Kidney (tissue), 14 donors: ENCODE measurements around the gene HOXB1. TPM values are rescaled to one million over a fixed set of nuclear protein-coding genes. Genes with fewer than 3 reads are reported as not detected.
A peak's percentile ranks its signal among the peaks of the same experiment; 100 is the strongest.

Source experiments
- DNase-seq, 5 donors: peaks; one replicate each; pipeline ENCODE4 v3.0.0-alpha.2; 2013 to 2020
- FAIRE-seq: peaks from 2 replicates; lab custom pipeline; 2012; peaks lifted over from hg19 to GRCh38; lab: Jason Lieb, UNC
- H3K27ac ChIP-seq, 2 donors: one replicate each; pipeline ENCODE4 v1.7.0; 2013; ENCODE audit warnings: low read depth in 2 of 2, low read length in 2 of 2, inconsistent platforms in 1 of 2
- H3K27me3 ChIP-seq: one replicate; pipeline ENCODE4 v1.7.1; 2013; ENCODE audit warnings: low read length, inconsistent platforms; ENCODE audit not compliant: control insufficient read depth, insufficient read depth
- H3K36me3 ChIP-seq, 3 donors: one replicate each; pipeline versions ENCODE4 v1.7.0 to v1.7.1; 2013; ENCODE audit warnings: low read length in 3 of 3, control low read depth in 1 of 3, inconsistent platforms in 1 of 3; ENCODE audit not compliant: insufficient read depth in 3 of 3, control insufficient read depth in 2 of 3
- H3K4me1 ChIP-seq, 3 donors: one replicate each; pipeline versions ENCODE4 v1.7.0 to v1.7.1; 2013; ENCODE audit warnings: low read length in 3 of 3, inconsistent platforms in 1 of 3, low read depth in 1 of 3; ENCODE audit not compliant: control insufficient read depth in 2 of 3, insufficient read depth in 2 of 3
- H3K4me3 ChIP-seq, 3 donors: one replicate each; pipeline versions ENCODE4 v1.7.0 to v1.8.1; 2013; ENCODE audit warnings: low read length in 3 of 3, control low read depth in 1 of 3, inconsistent platforms in 1 of 3
- H3K9ac ChIP-seq, 3 donors: one replicate each; pipeline versions ENCODE4 v1.7.0 to v1.7.1; 2013; ENCODE audit warnings: low read length in 3 of 3, control low read depth in 1 of 3, inconsistent platforms in 1 of 3
- H3K9me3 ChIP-seq, 3 donors: one replicate each; pipeline versions ENCODE4 v1.7.0 to v1.7.1; 2013; ENCODE audit warnings: low read length in 3 of 3, control low read depth in 1 of 3, inconsistent platforms in 1 of 3; ENCODE audit not compliant: control insufficient read depth in 2 of 3, insufficient read depth in 1 of 3
- CTCF ChIP-seq: IDR thresholded peaks from 3 replicates; pipeline ENCODE4 v1.5.1; 2012; ENCODE audit warnings: mild to moderate bottlenecking, moderate library complexity, borderline replicate concordance; ENCODE audit not compliant: insufficient read depth; ENCODE audit errors: extremely low read depth
- intact Hi-C: fragments of 100-400 bp; cut with DNase I; formaldehyde crosslinking; loops from one replicate; pipeline ENCODE4 v1.11.1; 2022
- polyA plus RNA-seq: library from polyadenylated mRNA; stranded (reverse); fragments of 350-450 nt; fragmentation: Illumina TruSeq; extraction: RNeasy Lipid Tissue Mini Kit (QIAGEN cat#74804); gene quantifications from one replicate; pipeline ENCODE4 v1.2.3, GENCODE V29; 2014; ENCODE audit warnings: low read depth, low replicate concordance; ENCODE audit not compliant: insufficient read depth
- total RNA-seq: library from RNA; stranded (reverse); fragmentation: NEBNext Ultra II Directional; extraction: Animal tissue kit (Norgen Biotek cat#: 25700); gene quantifications from one replicate; pipeline ENCODE4 v1.2.1, GENCODE V29; 2021
- donor health status: control.
- donor health status: control.
- donor health status: control.
- donor health status: control.
- donor health status: control.
- donor health status: DM: yes; HTN: yes; CAD: no.
- donor health status: Normal renal cell carcinoma (clear cell type).

The HOXB1 gene
- total and polyA plus RNA-seq, 2 donors from 2014 or later, result not detected

- FAIRE-seq (no peak), DNase-seq (no peak)
- intact Hi-C loops, result no loop called here
- peak overlapping the region in 2 of 3 donors; percentile 13 to 51 for H3K4me3 ChIP-seq
- no peak for TF ChIP-seq CTCF
- peak overlapping the region; percentile 81 to 86 for H3K27ac ChIP-seq
- no peaks in the 10 kb centered on the region for H3K27me3 ChIP-seq
- H3K4me1 ChIP-seq, result peaks cover 23 to 38% (median 35%) of the 10 kb centered on the region in 3 donors
- H3K36me3 ChIP-seq, result peaks cover 2 to 5% (median 2%) of the 10 kb centered on the region in 3 donors
- no peaks in the 10 kb centered on the region for H3K9me3 ChIP-seq
- H3K9ac ChIP-seq, result peak overlapping the region; percentile 1 to 82 (median 43)
Measured at GRCh38 chr17:48570325-48571023, 39.7 kb upstream of the HOXB1 start.

- TF ChIP-seq CTCF, result no peak
- H3K9me3 ChIP-seq, result no peaks in the 10 kb centered on the region
- H3K4me1 ChIP-seq, result peaks cover 25 to 40% (median 38%) of the 10 kb centered on the region in 3 donors
- FAIRE-seq, result no peak
- H3K9ac ChIP-seq, result peak overlapping the region; percentile 31 to 82 (median 37)
- intact Hi-C loops, result no loop called here
- peak overlapping the region in 1 of 3 donors; percentile 51 for H3K4me3 ChIP-seq
- DNase-seq, result no peak
- H3K36me3 ChIP-seq, result peaks cover 2 to 5% (median 2%) of the 10 kb centered on the region in 3 donors
- H3K27ac ChIP-seq, result peak overlapping the region; percentile 81 to 86
- H3K27me3 ChIP-seq, result no peaks in the 10 kb centered on the region
Measured at GRCh38 chr17:48569674-48570324, 39.0 kb upstream of the HOXB1 start.

GRCh38 chr17:48569240-48569582 is 38.4 kb upstream of the HOXB1 start:
- no peaks in the 10 kb centered on the region for H3K27me3 ChIP-seq

More at GRCh38 chr17:48569240-48569582, 38.4 kb upstream of the HOXB1 start:
- DNase-seq (no peak), FAIRE-seq (no peak)
- Histone ChIP-seq H3K9me3 (no peaks in the 10 kb centered on the region), H3K4me3 (peak overlapping the region in 1 of 3 donors; percentile 51), H3K9ac (peak overlapping the region in 2 of 3 donors; percentile 26 to 70), H3K36me3 (peaks cover 2 to 5% (median 2%) of the 10 kb centered on the region in 3 donors), H3K27ac (peak overlapping the region; percentile 18 to 81), H3K4me1 (peaks cover 25 to 40% (median 38%) of the 10 kb centered on the region in 3 donors)
- intact Hi-C loops, result no loop called here
- TF ChIP-seq CTCF, result no peak
